Duodenal mucosa (tissue), 2 donors: ENCODE measurements around the gene CLTCL1.

Experiments
- H3K27ac ChIP-seq: one replicate; pipeline ENCODE4 v1.7.0; 2013; ENCODE audit warnings: low read depth, low read length
- H3K27me3 ChIP-seq, 2 donors: one replicate each; pipeline ENCODE4 v1.7.0; 2013; ENCODE audit warnings: low read length in 2 of 2, control low read depth in 1 of 2; ENCODE audit not compliant: insufficient read depth in 2 of 2, control insufficient read depth in 1 of 2
- H3K36me3 ChIP-seq, 2 donors: one replicate each; pipeline ENCODE4 v1.7.0; 2013; ENCODE audit warnings: low read length in 2 of 2, control low read depth in 1 of 2; ENCODE audit not compliant: insufficient read depth in 2 of 2, control insufficient read depth in 1 of 2
- H3K4me1 ChIP-seq, 2 donors: one replicate each; pipeline ENCODE4 v1.7.0; 2013; ENCODE audit warnings: low read length in 2 of 2, control low read depth in 1 of 2; ENCODE audit not compliant: insufficient read depth in 2 of 2, control insufficient read depth in 1 of 2
- H3K4me3 ChIP-seq, 2 donors: one replicate each; pipeline ENCODE4 v1.7.0; 2013; ENCODE audit warnings: low read length in 2 of 2, low read depth in 1 of 2
- H3K9ac ChIP-seq, 2 donors: one replicate each; pipeline ENCODE4 v1.7.0; 2013; ENCODE audit warnings: low read length in 2 of 2, low read depth in 1 of 2
- H3K9me3 ChIP-seq, 2 donors: one replicate each; pipeline ENCODE4 v1.7.0; 2013; ENCODE audit warnings: low read length in 2 of 2, control low read depth in 1 of 2; ENCODE audit not compliant: control insufficient read depth in 1 of 2

CLTCL1 gene

DNA sequence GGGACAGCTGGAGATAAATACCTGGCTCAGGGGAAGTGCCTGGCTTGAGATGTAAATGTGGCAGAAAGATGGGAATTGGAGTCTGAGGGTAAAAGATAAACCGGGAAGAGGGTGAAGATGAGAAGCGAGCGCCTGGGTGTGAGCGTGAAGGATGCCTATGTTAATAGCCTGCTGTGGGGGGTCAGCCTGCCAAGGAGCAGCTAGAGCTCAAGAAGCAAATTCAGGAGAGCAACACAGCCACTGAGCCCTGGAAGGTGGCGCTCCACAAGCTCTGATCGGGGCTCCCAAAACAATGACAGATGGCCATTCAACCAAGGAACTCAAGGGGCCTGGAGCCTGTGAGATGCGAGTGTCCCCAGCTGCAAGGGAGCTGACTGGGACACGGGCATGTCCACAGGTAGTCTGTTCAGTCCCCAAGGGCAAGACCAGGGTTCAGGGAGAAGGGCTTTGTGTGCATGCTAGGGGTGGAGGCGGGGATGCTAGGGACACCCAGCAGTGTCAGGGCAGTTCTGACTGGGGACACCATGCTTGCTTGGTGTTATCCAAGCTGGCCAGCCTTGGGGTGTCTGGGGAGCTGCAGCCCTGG, 144.2 kb downstream of the CLTCL1 start:
- peaks cover 38 to 42% of the 10 kb centered on the region in 2 donors for H3K27me3 ChIP-seq
- peaks cover 3 to 5% of the 10 kb centered on the region in 2 donors for H3K36me3 ChIP-seq
- H3K27ac ChIP-seq = no peak overlapping the region
- H3K9ac ChIP-seq = no peak overlapping the region
- H3K9me3 ChIP-seq = no peaks in the 10 kb centered on the region
- peaks cover 3 to 12% of the 10 kb centered on the region in 2 donors for H3K4me1 ChIP-seq
- no peak overlapping the region for H3K4me3 ChIP-seq

GRCh38 chr22:19146215-19146968, 145.1 kb downstream of the CLTCL1 start:
- Histone ChIP-seq H3K9me3 (no peaks in the 10 kb centered on the region), H3K27ac (no peak overlapping the region), H3K4me3 (no peak overlapping the region), H3K27me3 (peaks cover 31 to 35% of the 10 kb centered on the region in 2 donors), H3K4me1 (peaks cover 3 to 12% of the 10 kb centered on the region in 2 donors), H3K9ac (no peak overlapping the region), H3K36me3 (peaks cover 7 to 13% of the 10 kb centered on the region in 2 donors)

DNA sequence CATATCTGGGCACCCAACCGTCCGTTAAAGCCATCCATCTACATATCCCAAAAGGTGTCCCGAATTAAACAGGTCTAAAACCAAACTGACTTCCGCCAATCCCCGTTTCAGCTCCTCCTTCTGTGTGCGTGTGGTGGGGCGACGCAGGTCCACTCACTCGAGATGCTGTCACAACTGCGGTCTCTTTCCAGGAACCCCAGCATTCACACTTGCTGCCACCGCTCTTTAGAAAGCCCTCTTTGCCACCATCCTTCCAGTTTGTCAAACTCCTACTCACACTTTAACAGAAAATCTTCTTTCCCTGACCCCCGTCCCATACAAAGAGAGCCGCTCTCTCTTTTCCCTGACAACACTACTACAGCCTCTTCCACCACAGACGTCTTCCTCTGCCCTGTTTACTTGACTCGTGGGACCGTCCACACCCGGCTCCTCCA, 147.5 kb downstream of the CLTCL1 start:
- peak overlapping the region; percentile 78 to 88 for H3K9ac ChIP-seq
- peaks cover 31 to 37% of the 10 kb centered on the region in 2 donors for H3K36me3 ChIP-seq

DNA sequence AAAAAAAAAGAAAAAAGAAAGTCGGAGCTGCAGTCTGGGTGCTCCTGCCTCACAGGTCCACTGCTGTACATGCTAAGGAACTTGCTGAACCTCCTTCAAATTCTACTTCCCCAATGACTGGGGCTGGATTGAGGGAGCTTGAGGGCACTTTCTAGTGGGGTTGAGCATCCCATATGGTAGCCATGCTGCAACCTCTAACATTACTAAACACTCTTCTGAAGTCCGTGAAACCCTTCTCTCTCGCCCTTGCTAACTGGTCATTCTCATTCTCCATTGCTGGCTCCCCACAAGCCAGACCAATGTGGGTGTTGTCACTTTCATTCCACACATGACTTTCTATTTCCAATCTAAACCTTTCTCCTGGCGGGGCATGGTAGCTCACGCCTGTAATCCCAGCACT, 148.3 kb downstream of the CLTCL1 start:
- H3K27ac ChIP-seq = no peak overlapping the region
- H3K9ac ChIP-seq = no peak overlapping the region
- H3K9me3 ChIP-seq = no peaks in the 10 kb centered on the region
- H3K27me3 ChIP-seq = peaks cover 9 to 12% of the 10 kb centered on the region in 2 donors
- peaks cover 37 to 44% of the 10 kb centered on the region in 2 donors for H3K36me3 ChIP-seq
- H3K4me1 ChIP-seq = peaks cover 3 to 12% of the 10 kb centered on the region in 2 donors
- no peak overlapping the region for H3K4me3 ChIP-seq

More for the DNA sequence above, 147.5 kb downstream of the CLTCL1 start:
- peak overlapping the region; percentile 90 to 99 for H3K4me3 ChIP-seq
- H3K4me1 ChIP-seq = peaks cover 3 to 12% of the 10 kb centered on the region in 2 donors
- H3K27me3 ChIP-seq = peaks cover 17 to 20% of the 10 kb centered on the region in 2 donors
- H3K9me3 ChIP-seq = no peaks in the 10 kb centered on the region
- peak overlapping the region; percentile 39 for H3K27ac ChIP-seq

DNA sequence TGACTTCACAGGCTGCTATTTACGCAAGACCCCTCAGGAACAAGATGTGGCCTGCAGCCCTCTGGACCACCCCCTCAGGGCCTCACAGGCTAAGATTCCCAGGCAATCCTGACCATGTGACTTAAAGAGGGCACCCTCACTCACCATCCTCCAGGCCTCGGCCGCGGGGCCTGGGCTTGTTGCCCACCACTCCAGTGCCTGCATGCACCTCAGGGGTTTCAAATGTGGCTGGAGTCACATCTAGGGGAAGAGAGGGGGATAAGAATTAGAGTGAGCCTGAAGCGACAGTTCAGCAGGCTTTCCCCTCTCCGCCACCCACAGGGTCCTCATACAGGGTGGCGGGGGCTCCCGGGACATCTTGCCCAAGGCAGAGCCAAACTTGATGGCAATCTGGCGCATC, 149.1 kb downstream of the CLTCL1 start:
- Histone ChIP-seq H3K27ac (no peak overlapping the region), H3K36me3 (peaks cover 45 to 53% of the 10 kb centered on the region in 2 donors), H3K4me3 (no peak overlapping the region)

GRCh38 chr22:19139974-19140373, 151.5 kb downstream of the CLTCL1 start:
- Histone ChIP-seq H3K4me3 (no peak overlapping the region), H3K36me3 (peaks cover 47 to 73% of the 10 kb centered on the region in 2 donors), H3K27me3 (no peaks in the 10 kb centered on the region), H3K27ac (no peak overlapping the region), H3K9ac (no peak overlapping the region), H3K4me1 (peaks cover 3 to 12% of the 10 kb centered on the region in 2 donors), H3K9me3 (no peaks in the 10 kb centered on the region)

More for the DNA sequence above, 149.1 kb downstream of the CLTCL1 start:
- Histone ChIP-seq H3K9me3 (no peaks in the 10 kb centered on the region), H3K9ac (no peak overlapping the region), H3K27me3 (peaks cover under 1 to 5% of the 10 kb centered on the region in 2 donors), H3K4me1 (peaks cover 3 to 12% of the 10 kb centered on the region in 2 donors)

DNA sequence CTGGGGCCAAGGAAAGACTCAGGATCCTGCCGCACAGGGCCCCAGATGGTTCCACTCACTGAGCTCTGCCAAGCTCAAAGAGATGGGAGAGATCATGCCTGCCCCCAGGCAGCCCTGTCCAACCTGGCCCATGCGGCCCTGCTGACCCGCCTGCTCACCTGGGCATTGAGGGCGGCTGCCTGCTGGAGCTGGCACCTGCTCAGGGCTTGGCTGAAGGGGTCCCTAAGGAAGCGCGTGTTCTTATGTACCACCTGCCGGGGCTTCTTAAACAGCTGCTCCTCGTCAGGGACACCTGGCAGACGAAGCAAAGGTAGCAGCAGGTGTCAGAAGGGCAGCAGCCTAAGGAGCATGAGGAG, 152.5 kb downstream of the CLTCL1 start:
- no peak overlapping the region for H3K27ac ChIP-seq
- no peaks in the 10 kb centered on the region for H3K27me3 ChIP-seq
- H3K4me3 ChIP-seq = no peak overlapping the region
- H3K9me3 ChIP-seq = no peaks in the 10 kb centered on the region
- peaks cover 3 to 10% of the 10 kb centered on the region in 2 donors for H3K4me1 ChIP-seq
- H3K9ac ChIP-seq = no peak overlapping the region
- H3K36me3 ChIP-seq = peaks cover 47 to 83% of the 10 kb centered on the region in 2 donors

DNA sequence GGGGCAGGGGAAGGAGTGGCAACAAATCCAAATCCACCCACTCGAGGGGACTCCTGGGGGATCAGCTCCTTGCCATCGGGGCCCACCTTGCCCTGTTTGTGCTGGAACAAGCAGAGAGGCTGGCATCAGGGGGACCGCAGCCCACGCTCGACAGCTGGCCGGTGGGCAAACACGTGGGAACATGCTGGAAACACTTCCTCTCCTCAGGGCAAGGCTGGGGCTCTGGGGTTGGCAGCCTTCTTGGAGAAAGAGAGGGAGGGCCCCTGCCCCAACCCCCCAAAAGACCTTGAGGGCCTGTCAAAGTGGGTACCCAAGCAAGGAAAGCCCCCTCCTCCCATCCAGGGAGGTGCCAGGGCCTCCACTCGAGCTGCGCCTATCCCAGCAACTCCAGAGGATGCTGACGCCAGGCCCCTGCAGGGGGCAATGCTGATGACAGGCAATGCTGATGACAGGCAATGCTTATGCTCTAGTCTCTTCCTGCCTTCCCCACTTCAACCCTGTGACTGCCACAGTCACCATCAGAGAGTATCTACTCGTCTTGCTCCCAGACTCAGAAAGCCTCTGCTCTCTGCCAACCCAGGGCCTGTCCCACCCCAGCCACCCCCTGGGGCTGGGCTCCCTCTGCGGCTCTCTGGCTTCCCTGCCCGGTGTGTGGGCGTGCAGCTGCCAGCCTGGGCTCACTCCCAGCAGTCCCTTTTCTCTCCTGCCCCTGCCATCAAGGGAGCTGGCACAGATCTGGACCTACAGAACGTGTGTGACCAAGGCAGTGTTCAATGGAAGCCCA, 153.1 kb downstream of the CLTCL1 start:
- Histone ChIP-seq H3K9ac (no peak overlapping the region), H3K27ac (no peak overlapping the region), H3K36me3 (peaks cover 47 to 89% of the 10 kb centered on the region in 2 donors), H3K27me3 (no peaks in the 10 kb centered on the region), H3K4me1 (peaks cover 3 to 4% of the 10 kb centered on the region in 2 donors), H3K4me3 (no peak overlapping the region), H3K9me3 (no peaks in the 10 kb centered on the region)

GRCh38 chr22:19137384-19138216, 153.9 kb downstream of the CLTCL1 start:
- Histone ChIP-seq H3K9ac (no peak overlapping the region), H3K27ac (no peak overlapping the region), H3K9me3 (no peaks in the 10 kb centered on the region), H3K4me3 (no peak overlapping the region), H3K27me3 (no peaks in the 10 kb centered on the region), H3K4me1 (no peaks in the 10 kb centered on the region), H3K36me3 (peaks cover 47 to 94% of the 10 kb centered on the region in 2 donors)
